Measurements from ENCODE around the gene CDH4.

DNA sequence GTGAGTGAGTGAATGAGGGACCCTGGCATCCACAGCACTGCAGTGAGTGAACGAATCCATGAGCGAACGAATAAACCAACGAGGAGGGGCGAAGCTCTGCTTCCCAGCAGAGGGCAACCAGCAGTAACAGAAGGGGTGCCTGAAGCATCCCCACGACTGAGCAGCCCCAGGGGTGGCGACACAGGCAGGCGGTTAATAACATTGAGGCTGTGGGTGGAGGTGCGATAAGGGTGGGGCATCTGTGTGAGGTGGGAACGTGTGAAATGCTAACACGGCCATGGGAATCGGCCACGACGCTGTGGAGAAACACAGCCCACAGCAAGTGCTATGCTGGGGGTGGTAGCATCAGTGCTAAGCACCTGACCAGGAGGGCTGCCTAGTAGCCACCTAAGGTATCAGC lies 737.7 kb downstream of the CDH4 start:
- TF ChIP-seq, protein P1, sequence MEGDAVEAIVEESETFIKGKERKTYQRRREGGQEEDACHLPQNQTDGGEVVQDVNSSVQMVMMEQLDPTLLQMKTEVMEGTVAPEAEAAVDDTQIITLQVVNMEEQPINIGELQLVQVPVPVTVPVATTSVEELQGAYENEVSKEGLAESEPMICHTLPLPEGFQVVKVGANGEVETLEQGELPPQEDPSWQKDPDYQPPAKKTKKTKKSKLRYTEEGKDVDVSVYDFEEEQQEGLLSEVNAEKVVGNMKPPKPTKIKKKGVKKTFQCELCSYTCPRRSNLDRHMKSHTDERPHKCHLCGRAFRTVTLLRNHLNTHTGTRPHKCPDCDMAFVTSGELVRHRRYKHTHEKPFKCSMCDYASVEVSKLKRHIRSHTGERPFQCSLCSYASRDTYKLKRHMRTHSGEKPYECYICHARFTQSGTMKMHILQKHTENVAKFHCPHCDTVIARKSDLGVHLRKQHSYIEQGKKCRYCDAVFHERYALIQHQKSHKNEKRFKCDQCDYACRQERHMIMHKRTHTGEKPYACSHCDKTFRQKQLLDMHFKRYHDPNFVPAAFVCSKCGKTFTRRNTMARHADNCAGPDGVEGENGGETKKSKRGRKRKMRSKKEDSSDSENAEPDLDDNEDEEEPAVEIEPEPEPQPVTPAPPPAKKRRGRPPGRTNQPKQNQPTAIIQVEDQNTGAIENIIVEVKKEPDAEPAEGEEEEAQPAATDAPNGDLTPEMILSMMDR (IDR thresholded peaks at IDR 0.05) = no peak
- no peak for TF ChIP-seq POLR2A (IDR thresholded peaks at IDR 0.05)
